A549 (cell line): ENCODE measurements around the gene HLA-E. TPM values are rescaled to one million over a fixed set of nuclear protein-coding genes. Genes with fewer than 3 reads are reported as not detected.
A peak's percentile ranks its signal among the peaks of the same experiment; 100 is the strongest.
"Not testable (repeated sequence)": the region's sequence is repeated elsewhere in the genome, so short reads cannot be mapped to it uniquely, and the experiment has no call there.

Experiments used
- ATAC-seq, 2 experiments: fragments of 200-7000 bp in 1 of 2; fragments of >200 bp in 1 of 2; cut with Nextera tagmentation in 1 of 2; cut with Tn5 transposase in 1 of 2; 3 replicates each; pipeline versions ENCODE4 v1.8.0 to v1.9.1; 2018 to 2020; ENCODE audit warnings: mild to moderate bottlenecking in 1 of 2, moderate library complexity in 1 of 2
- CTCF ChIA-PET: fragments of 300-600 bp; sonication (Branson Sonifier 250); formaldehyde crosslinking; extraction: SDS; loops from one replicate; lab custom pipeline; 2021; ENCODE audit warnings: antibody characterized with exemption, inconsistent platforms; lab: Yijun Ruan, JAX
- POLR2A ChIA-PET: fragments of 350-600 bp; formaldehyde crosslinking; extraction: SDS; loops from one replicate; lab custom pipeline; 2021; ENCODE audit warnings: antibody characterized with exemption, inconsistent platforms; lab: Yijun Ruan, JAX
- DNase-seq, 2 experiments: peaks; one replicate each; pipeline versions ENCODE4 v3.0.0 to v3.0.0-alpha.2; 2011 to 2016; ENCODE audit warnings: low read depth in 1 of 2, low spot score in 1 of 2
- FAIRE-seq: peaks from 2 replicates; lab custom pipeline; 2011; peaks lifted over from hg19 to GRCh38; lab: Jason Lieb, UNC
- H3K27ac ChIP-seq, 2 experiments: fragments of >200 bp; sonication (Bioruptor Twin); formaldehyde crosslinking; 3 replicates each; pipeline ENCODE4 v1.5.1; 2016 to 2017
- H3K4me1 ChIP-seq: fragments of >200 bp; sonication (Bioruptor Twin); formaldehyde crosslinking; 3 replicates; pipeline ENCODE4 v1.6.1; 2016
- H3K4me2 ChIP-seq: fragments of >200 bp; sonication (Bioruptor Twin); formaldehyde crosslinking; 3 replicates; pipeline ENCODE4 v1.6.1; 2016
- H3K4me3 ChIP-seq: fragments of >200 bp; sonication (Bioruptor Twin); formaldehyde crosslinking; 3 replicates; pipeline ENCODE4 v1.5.1; 2016
- H3K9me3 ChIP-seq: fragments of >200 bp; sonication (Bioruptor Twin); formaldehyde crosslinking; 3 replicates; pipeline ENCODE4 v1.6.1; 2016
- CTCF ChIP-seq: fragments of >200 bp; sonication (Bioruptor Twin); formaldehyde crosslinking; IDR thresholded peaks from 3 replicates; pipeline ENCODE4 v1.5.1; 2016
- EHF ChIP-seq: fragments of 250-450 bp; sonication (Bioruptor Pico); IDR thresholded peaks from 2 replicates; pipeline ENCODE4 v1.5.0; 2020; ENCODE audit warnings: mild to moderate bottlenecking
- HOXA7 ChIP-seq: fragments of 250-450 bp; sonication (Bioruptor Pico); IDR thresholded peaks from 2 replicates; pipeline ENCODE4 v1.5.0; 2020; ENCODE audit warnings: mild to moderate bottlenecking, moderate library complexity
- RAD21 ChIP-seq, 2 experiments: fragments of >200 bp in 1 of 2; sonication (Bioruptor Twin) in 1 of 2; formaldehyde crosslinking in 1 of 2; IDR thresholded peaks in 1 of 2; conservative IDR thresholded peaks in 1 of 2; 2 replicates in 1 of 2; 3 replicates in 1 of 2; pipeline ENCODE4 v1.6.1; 2012 to 2018; ENCODE audit warnings: inconsistent platforms in 1 of 2
- SMC3 ChIP-seq: fragments of >200 bp; sonication (Bioruptor Twin); formaldehyde crosslinking; IDR thresholded peaks from 3 replicates; pipeline ENCODE4 v1.6.1; 2018; ENCODE audit warnings: inconsistent platforms
- ZNF302 ChIP-seq: fragments of 250-450 bp; sonication (Bioruptor Pico); IDR thresholded peaks from 2 replicates; pipeline ENCODE4 v1.9.0; 2021; ENCODE audit warnings: inconsistent platforms, mild to moderate bottlenecking, moderate library complexity
- WGBS: methylation state at CpG from one replicate; pipeline ENCODE4 v1.1.6; 2017; ENCODE audit errors: missing lambda C conversion rate; 5-methylcytosine and 5-hydroxymethylcytosine counted together
- polyA plus RNA-seq, 4 experiments: library from polyadenylated mRNA; depleted of rRNA in 3 of 4; stranded (reverse); fragments of >200 nt; fragmentation: RNase III in 1 of 4; extraction: RNeasy Plus Mini Kit Qiagen cat#74134 plus additional on column Dnase treatment in 1 of 4; gene quantifications; 2 replicates in 3 of 4; 3 replicates in 1 of 4; pipeline ENCODE4 v1.2.3, GENCODE V29; 2011 to 2017
- TF ChIP-seq, protein P1 (sequence below): fragments of 250-450 bp; sonication (Bioruptor Pico); IDR thresholded peaks from 2 replicates; pipeline ENCODE4 v1.5.0; 2021; ENCODE audit warnings: mild to moderate bottlenecking, moderate library complexity, borderline replicate concordance
- TF ChIP-seq, protein P2 (sequence below): fragments of 250-450 bp; sonication (Bioruptor Pico); IDR thresholded peaks from 2 replicates; pipeline ENCODE4 v1.5.0; 2020; ENCODE audit warnings: low read depth, mild to moderate bottlenecking, moderate library complexity
- TF ChIP-seq, protein P3 (sequence below): fragments of 200-600 bp; sonication (generic); IDR thresholded peaks from 2 replicates; pipeline ENCODE4 v1.6.1; 2016; ENCODE audit warnings: antibody characterized with exemption, mild to moderate bottlenecking, moderate library complexity

The HLA-E gene
- polyA plus RNA-seq, 2 of the 4 experiments (the other 2 are of a cell fraction), result 38.3 to 40.3 TPM

- WGBS, result 23% methylated on average over 7 of the region's 7 CpGs
- peaks cover 14% of the 10 kb centered on the region; the same call in 1 of the 3 replicates for H3K4me1 ChIP-seq
- no peak for FAIRE-seq
- TF ChIP-seq, protein P1, sequence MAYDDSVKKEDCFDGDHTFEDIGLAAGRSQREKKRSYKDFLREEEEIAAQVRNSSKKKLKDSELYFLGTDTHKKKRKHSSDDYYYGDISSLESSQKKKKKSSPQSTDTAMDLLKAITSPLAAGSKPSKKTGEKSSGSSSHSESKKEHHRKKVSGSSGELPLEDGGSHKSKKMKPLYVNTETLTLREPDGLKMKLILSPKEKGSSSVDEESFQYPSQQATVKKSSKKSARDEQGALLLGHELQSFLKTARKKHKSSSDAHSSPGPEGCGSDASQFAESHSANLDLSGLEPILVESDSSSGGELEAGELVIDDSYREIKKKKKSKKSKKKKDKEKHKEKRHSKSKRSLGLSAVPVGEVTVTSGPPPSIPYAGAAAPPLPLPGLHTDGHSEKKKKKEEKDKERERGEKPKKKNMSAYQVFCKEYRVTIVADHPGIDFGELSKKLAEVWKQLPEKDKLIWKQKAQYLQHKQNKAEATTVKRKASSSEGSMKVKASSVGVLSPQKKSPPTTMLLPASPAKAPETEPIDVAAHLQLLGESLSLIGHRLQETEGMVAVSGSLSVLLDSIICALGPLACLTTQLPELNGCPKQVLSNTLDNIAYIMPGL (CRISPR knock-in tag), result no peak
- TF ChIP-seq RAD21 (conservative IDR thresholded peaks at IDR 0.05 in 1 of 2, IDR thresholded peaks at IDR 0.05 in 1 of 2) (peak; percentile 68), CTCF (peak; percentile 62), SMC3 (peak; percentile 30; the same call in 1 of the 3 replicates)
- H3K9me3 ChIP-seq, result no peaks in the 10 kb centered on the region
- no peak for ATAC-seq
- H3K4me2 ChIP-seq, result no peak overlapping the region
- POLR2A ChIA-PET, result no interaction called here
- no peak overlapping the region for H3K27ac ChIP-seq
- CTCF ChIA-PET, result interaction anchor here (0.7 to 10.2 kb wide), 20 partner anchors 9 to 604 kb away, joined by 3 to 320 read pairs (median 5); no protein-coding TSS in a partner anchor
- no peak overlapping the region for H3K4me3 ChIP-seq
- DNase-seq, result peak in 1 of 2 experiments; percentile 61
These were observed 5.5 kb upstream of the HLA-E start for GRCh38 chr6:30483677-30484279.

GRCh38 chr6:30485236-30485635 lies 4.1 kb upstream of the HLA-E start:
- no peak for ATAC-seq
- no peak for DNase-seq

GRCh38 chr6:30487926-30488325 lies 1.4 kb upstream of the HLA-E start:
- ATAC-seq (no peak), DNase-seq (no peak), FAIRE-seq (no peak)
- peaks cover 5% of the 10 kb centered on the region; the same call in 1 of the 3 replicates for H3K4me1 ChIP-seq
- WGBS, result 84% methylated on average over 9 of the region's 9 CpGs
- no peak overlapping the region for H3K4me2 ChIP-seq
- POLR2A ChIA-PET, result no interaction called here
- no peak overlapping the region for H3K27ac ChIP-seq
- no peak overlapping the region for H3K4me3 ChIP-seq
- no peak for TF ChIP-seq EHF
- CTCF ChIA-PET, result interaction anchor here (1.8 to 10.2 kb wide), 3 partner anchors 34 to 54 kb away, joined by 7 to 320 read pairs (median 117); no protein-coding TSS in a partner anchor
- no peaks in the 10 kb centered on the region for H3K9me3 ChIP-seq

More at GRCh38 chr6:30485236-30485635, 4.1 kb upstream of the HLA-E start:
- Histone ChIP-seq H3K4me1 (peaks cover 15% of the 10 kb centered on the region; the same call in 2 of the 3 replicates), H3K4me2 (no peak overlapping the region), H3K4me3 (no peak overlapping the region), H3K9me3 (no peaks in the 10 kb centered on the region), H3K27ac (no peak overlapping the region)
- ChIA-PET CTCF (interaction anchor here (1.0 to 10.2 kb wide), 6 partner anchors 8 to 246 kb away, joined by 3 to 320 read pairs (median 16); no protein-coding TSS in a partner anchor), POLR2A (no interaction called here)
- 66% methylated on average over 3 of the region's 3 CpGs for WGBS
- FAIRE-seq, result no peak
- TF ChIP-seq ZNF302 (CRISPR knock-in tag) (no peak), HOXA7 (CRISPR knock-in tag) (no peak)
- TF ChIP-seq, protein P2, sequence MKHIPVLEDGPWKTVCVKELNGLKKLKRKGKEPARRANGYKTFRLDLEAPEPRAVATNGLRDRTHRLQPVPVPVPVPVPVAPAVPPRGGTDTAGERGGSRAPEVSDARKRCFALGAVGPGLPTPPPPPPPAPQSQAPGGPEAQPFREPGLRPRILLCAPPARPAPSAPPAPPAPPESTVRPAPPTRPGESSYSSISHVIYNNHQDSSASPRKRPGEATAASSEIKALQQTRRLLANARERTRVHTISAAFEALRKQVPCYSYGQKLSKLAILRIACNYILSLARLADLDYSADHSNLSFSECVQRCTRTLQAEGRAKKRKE (CRISPR knock-in tag), result no peak
- TF ChIP-seq, protein P3, sequence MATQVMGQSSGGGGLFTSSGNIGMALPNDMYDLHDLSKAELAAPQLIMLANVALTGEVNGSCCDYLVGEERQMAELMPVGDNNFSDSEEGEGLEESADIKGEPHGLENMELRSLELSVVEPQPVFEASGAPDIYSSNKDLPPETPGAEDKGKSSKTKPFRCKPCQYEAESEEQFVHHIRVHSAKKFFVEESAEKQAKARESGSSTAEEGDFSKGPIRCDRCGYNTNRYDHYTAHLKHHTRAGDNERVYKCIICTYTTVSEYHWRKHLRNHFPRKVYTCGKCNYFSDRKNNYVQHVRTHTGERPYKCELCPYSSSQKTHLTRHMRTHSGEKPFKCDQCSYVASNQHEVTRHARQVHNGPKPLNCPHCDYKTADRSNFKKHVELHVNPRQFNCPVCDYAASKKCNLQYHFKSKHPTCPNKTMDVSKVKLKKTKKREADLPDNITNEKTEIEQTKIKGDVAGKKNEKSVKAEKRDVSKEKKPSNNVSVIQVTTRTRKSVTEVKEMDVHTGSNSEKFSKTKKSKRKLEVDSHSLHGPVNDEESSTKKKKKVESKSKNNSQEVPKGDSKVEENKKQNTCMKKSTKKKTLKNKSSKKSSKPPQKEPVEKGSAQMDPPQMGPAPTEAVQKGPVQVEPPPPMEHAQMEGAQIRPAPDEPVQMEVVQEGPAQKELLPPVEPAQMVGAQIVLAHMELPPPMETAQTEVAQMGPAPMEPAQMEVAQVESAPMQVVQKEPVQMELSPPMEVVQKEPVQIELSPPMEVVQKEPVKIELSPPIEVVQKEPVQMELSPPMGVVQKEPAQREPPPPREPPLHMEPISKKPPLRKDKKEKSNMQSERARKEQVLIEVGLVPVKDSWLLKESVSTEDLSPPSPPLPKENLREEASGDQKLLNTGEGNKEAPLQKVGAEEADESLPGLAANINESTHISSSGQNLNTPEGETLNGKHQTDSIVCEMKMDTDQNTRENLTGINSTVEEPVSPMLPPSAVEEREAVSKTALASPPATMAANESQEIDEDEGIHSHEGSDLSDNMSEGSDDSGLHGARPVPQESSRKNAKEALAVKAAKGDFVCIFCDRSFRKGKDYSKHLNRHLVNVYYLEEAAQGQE, result no peak

DNA sequence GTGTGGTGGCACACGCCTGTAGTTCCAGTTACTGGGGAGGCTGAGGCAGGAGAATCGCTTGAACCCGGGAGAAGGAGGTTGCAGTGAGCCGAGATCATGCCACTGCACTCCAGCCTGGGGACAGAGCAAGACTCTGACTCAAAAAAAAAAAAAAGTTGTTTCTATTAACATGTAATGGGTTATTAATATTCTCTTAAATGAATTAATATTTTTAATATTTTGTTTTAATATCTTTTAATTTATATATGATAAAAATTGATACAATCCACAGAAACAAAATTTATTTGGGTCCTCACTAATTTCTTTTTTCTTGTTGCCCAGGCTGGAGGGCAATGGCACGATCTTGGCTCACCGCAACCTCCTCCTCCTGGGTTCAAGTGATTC lies 620 bp upstream of the HLA-E start:
- FAIRE-seq, H3K4me1 ChIP-seq, ATAC-seq, DNase-seq, H3K9me3 ChIP-seq, POLR2A ChIA-PET: not testable (repeated sequence)
- WGBS, result 79% methylated on average over 6 of the region's 6 CpGs
- Histone ChIP-seq H3K27ac (peak overlapping the region; percentile 54 to 80), H3K4me3 (peak overlapping the region; percentile 90), H3K4me2 (peak overlapping the region; percentile 60)
- CTCF ChIA-PET, result interaction anchor here (10.2 kb wide), 1 partner anchor 54 kb away, joined by 320 read pairs; no protein-coding TSS in a partner anchor
